ENCODE data around the gene ERN1.

- TF ChIP-seq, protein P1, sequence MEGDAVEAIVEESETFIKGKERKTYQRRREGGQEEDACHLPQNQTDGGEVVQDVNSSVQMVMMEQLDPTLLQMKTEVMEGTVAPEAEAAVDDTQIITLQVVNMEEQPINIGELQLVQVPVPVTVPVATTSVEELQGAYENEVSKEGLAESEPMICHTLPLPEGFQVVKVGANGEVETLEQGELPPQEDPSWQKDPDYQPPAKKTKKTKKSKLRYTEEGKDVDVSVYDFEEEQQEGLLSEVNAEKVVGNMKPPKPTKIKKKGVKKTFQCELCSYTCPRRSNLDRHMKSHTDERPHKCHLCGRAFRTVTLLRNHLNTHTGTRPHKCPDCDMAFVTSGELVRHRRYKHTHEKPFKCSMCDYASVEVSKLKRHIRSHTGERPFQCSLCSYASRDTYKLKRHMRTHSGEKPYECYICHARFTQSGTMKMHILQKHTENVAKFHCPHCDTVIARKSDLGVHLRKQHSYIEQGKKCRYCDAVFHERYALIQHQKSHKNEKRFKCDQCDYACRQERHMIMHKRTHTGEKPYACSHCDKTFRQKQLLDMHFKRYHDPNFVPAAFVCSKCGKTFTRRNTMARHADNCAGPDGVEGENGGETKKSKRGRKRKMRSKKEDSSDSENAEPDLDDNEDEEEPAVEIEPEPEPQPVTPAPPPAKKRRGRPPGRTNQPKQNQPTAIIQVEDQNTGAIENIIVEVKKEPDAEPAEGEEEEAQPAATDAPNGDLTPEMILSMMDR (IDR thresholded peaks at IDR 0.05) = no peak
- no peak for TF ChIP-seq POLR2A (IDR thresholded peaks at IDR 0.05)
Observed at GRCh38 chr17:63998050-63998720, 131.8 kb downstream of the ERN1 start, which contains the start of gene PRR29.

Data from body of pancreas (tissue), 4 donors.